Erythroblast (primary cell): ENCODE results near the gene CD300LB.
"Not testable (repeated sequence)": the region's sequence is repeated elsewhere in the genome, so short reads cannot be mapped to it uniquely, and the experiment has no call there.

Experiments
- DNase-seq, 2 experiments: peaks; one replicate each; lab custom pipeline; 2025; lab: John Stamatoyannopoulos, UW
- GATA1 ChIP-seq: IDR thresholded peaks from 2 replicates; pipeline ENCODE4 v1.6.1; 2011; ENCODE audit warnings: low read depth, mild to moderate bottlenecking, control low read depth, low read length, moderate library complexity
- POLR2A ChIP-seq: IDR thresholded peaks from 2 replicates; pipeline ENCODE4 v1.6.1; 2011; ENCODE audit warnings: mild to moderate bottlenecking, low read length

CD300LB gene

DNA sequence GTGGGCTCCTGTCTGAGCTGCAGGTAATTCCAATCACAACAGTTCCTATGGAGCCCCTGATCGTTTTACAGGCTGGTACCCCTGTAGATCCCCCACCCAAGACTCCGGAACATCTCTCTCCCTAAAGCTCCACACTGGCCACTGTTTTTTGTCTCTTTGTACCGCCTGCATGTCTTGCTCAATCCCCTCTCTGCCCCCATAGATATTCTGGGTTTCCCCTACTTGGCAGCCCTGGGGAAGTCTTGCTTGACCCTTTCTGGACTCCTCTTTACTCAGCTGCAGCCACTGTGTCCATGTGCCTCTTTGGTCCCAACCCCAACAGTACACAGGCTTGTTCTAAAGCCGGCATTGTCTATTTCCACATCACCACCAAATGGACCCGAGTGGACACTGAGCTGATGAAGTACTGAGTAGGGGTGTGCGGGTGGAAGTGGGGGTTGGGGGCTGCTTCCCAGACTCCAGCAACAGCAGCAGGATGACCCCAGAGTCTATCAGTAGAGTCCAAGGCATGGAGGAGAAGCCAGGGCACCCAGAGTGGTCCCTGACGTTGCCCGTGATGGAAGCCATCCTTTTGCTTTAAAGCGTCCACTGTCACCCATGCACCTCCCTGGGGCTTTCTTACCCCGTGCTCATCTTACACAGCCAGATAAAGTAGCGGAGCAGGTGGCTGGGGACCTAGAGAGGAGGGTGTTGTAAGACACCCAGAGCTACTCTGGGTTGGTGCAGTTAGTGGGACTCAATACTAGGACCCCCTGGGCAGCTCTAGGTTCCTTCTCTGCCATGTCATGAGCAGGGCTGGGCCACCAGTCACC, 6.4 kb downstream of the CD300LB start:
- DNase-seq: no peak
- TF ChIP-seq POLR2A (no peak), GATA1 (no peak)

DNA sequence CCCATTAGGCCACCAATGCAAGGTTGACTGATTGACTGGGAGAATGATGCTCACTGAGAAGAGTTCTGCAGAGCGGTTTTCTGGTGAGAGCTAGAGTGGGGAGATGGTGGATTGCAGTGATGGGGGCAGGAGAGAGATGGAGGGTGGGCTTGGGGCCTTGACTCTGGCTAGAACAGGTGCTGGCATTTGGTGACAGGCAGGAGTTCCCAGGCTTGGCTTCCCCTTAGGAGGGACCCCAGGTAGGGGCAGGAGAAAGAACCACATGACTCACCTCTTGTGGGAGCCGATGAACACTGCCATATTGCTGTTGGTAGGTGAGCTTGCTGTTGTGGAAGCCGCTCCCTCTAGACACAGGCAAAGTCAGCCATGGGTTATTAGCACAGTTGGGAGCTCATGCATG, 8.0 kb downstream of the CD300LB start:
- DNase-seq: no peak
- no peak for TF ChIP-seq GATA1
- no peak for TF ChIP-seq POLR2A

DNA sequence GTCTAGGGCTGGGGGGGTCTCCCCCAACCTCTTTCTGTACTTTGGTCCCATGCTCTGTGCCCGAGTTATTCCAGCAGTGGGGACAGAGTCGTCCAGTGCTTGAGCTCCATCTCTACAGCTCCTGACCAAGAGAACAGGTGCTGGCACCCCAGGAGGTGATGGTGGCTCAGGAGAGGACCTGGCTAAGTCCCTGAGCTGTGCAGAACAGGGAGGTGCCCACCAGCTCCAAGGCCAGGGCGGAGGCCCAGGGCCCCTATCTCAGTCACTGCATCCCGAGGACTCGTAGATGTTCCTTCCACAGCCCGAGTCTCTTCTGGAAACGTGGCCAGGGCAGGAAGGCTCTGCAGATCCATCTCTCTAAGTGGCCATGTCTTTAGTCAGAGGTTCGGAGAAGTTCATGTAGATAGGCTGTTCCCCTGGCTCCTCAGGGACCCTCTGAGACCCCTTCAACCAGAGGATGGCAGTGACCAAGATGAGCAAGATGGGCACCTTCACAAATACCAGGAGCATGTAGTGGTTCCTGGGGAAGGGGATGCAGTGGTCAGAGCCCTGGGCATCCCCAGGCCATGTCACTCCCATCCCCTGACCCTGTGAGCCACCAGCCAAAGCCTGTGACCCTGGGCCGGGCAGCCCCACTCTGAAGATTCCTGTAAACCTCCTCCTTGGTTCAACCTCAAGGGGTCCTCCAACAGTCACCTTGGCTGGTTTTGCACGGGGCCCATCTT, 8.7 kb downstream of the CD300LB start:
- DNase-seq: no peak
- no peak for TF ChIP-seq GATA1
- TF ChIP-seq POLR2A: no peak

DNA sequence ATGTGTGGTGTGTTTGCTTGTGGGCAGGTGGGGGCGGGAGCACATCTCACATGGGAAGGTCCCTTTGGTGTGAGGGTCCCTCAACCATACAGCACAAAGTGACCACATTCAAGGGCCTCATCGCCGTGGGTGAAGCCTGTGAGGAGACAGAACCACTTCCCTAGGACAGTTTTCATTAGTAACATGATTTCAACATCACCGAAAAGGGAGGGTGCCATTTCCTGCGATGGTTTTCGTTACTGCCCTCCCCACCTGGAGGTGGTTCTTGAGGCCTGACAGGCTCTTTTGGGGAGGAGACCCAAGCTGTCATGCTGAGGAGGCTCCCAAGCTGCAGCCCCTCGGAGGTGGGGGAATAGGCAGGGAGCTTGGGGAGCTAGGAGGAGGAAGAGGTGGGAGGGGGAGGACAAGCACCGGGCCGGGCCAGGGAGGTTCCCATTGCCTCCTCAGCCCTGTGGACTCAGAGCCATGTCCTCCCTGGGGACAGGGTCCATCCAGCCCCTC, 9.5 kb downstream of the CD300LB start:
- no peak for DNase-seq
- TF ChIP-seq POLR2A: no peak
- no peak for TF ChIP-seq GATA1

- no peak for TF ChIP-seq GATA1
- no peak for TF ChIP-seq POLR2A
- DNase-seq: no peak
These were observed 10.3 kb downstream of the CD300LB start for GRCh38 chr17:74520790-74521480.

GRCh38 chr17:74520016-74520434, 11.2 kb downstream of the CD300LB start:
- TF ChIP-seq GATA1: no peak
- no peak for TF ChIP-seq POLR2A
- DNase-seq: no peak

GRCh38 chr17:74518413-74518981, 12.8 kb downstream of the CD300LB start:
- not testable (repeated sequence) for DNase-seq

- no peak for DNase-seq
- TF ChIP-seq POLR2A (no peak), GATA1 (no peak)
These were observed 14.5 kb downstream of the CD300LB start for GRCh38 chr17:74516561-74517328.

DNA sequence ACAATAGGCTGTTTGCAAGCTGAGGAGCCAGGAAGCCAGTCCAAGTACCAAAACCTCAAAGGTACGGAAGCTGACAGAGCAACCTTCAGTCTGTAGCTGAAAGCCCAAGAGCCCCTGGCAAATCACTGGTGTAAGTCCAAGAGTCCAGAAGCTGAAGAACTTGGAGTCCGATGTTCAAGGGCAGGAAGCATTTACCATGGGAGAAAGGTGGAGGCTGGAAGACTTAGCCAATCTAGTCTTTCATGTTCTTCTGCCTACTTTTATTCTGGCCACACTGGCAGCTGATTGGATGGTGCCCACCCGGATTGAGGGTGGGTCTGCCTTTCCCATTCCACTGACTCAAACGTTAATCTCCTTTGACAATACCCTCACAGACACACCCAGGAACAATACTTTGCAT, 15.3 kb downstream of the CD300LB start:
- DNase-seq: no peak

GRCh38 chr17:74514632-74515334, 16.5 kb downstream of the CD300LB start:
- no peak for DNase-seq
- no peak for TF ChIP-seq GATA1
- TF ChIP-seq POLR2A: no peak

More for the DNA sequence above, 15.3 kb downstream of the CD300LB start:
- TF ChIP-seq GATA1: no peak
- no peak for TF ChIP-seq POLR2A

DNA sequence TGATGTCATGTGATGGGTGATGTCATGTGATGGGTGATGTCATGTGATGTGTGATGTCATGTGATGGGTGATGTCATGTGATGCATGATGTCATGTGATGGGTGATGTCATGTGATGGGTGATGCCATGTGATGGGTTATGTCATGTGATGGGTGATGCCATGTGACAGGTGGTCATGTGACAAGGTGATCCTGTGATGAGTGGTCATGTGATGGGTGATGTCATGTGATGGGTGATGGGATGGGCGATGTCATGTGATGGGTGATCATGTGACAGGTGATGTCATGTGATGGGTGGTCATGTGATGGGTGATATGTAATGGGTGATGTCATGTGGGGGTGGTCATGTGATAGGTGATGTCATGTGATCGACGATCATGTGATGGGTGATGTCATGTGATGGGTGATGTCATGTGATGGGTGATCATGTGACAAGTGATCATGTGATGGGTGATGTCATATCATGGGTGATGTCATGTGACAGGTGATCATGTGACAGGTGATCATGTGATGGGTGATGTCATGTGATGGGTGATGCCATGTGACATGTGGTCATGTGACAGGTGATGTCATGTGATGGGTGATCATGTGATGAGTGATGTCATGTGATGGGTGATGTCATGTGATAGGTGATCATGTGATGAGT, 17.2 kb downstream of the CD300LB start:
- peak; percentile 88 to 91 for DNase-seq
- TF ChIP-seq POLR2A: no peak
- no peak for TF ChIP-seq GATA1

GRCh38 chr17:74512624-74513091, 18.6 kb downstream of the CD300LB start:
- TF ChIP-seq POLR2A (no peak), GATA1 (no peak)
- peak in 1 of 2 experiments; percentile 21 for DNase-seq
